GM19240 (cell line): ENCODE measurements around the gene PIK3R5.

Experiments used
- DNase-seq: peaks from one replicate; pipeline ENCODE4 v3.0.0; 2011; ENCODE audit warnings: low spot score; ENCODE audit not compliant: insufficient read length

Gene PIK3R5

GRCh38 chr17:8879410-8879809 lies 86.1 kb downstream of the PIK3R5 start:
- DNase-seq = no peak

- no peak for DNase-seq
These were observed 87.5 kb downstream of the PIK3R5 start for GRCh38 chr17:8877984-8878383.

GRCh38 chr17:8875957-8876356 lies 89.5 kb downstream of the PIK3R5 start:
- no peak for DNase-seq

GRCh38 chr17:8875436-8875835 lies 90.1 kb downstream of the PIK3R5 start:
- DNase-seq = no peak

- DNase-seq = no peak
These were observed 91.4 kb downstream of the PIK3R5 start for GRCh38 chr17:8873801-8874715.

GRCh38 chr17:8872705-8873435 lies 92.6 kb downstream of the PIK3R5 start:
- DNase-seq = no peak

GRCh38 chr17:8872036-8872704 lies 93.3 kb downstream of the PIK3R5 start:
- DNase-seq = no peak

GRCh38 chr17:8871081-8871581 lies 94.4 kb downstream of the PIK3R5 start:
- DNase-seq = no peak

- DNase-seq = no peak
These were observed 95.0 kb downstream of the PIK3R5 start for GRCh38 chr17:8870406-8871040.

- no peak for DNase-seq
These were observed 96.2 kb downstream of the PIK3R5 start for GRCh38 chr17:8869114-8869815.

GRCh38 chr17:8868529-8868951 lies 97.0 kb downstream of the PIK3R5 start:
- no peak for DNase-seq

- no peak for DNase-seq
These were observed 97.4 kb downstream of the PIK3R5 start for GRCh38 chr17:8868092-8868491.

- no peak for DNase-seq
These were observed 98.0 kb downstream of the PIK3R5 start, which contains the start of gene PIK3R6 for GRCh38 chr17:8867361-8867981. PIK3R6 (minus strand) TSS chr17:8867674; CDS start chr17:8849794, 17,880 bp downstream.

- DNase-seq = no peak
These were observed 99.7 kb downstream of the PIK3R5 start for GRCh38 chr17:8865811-8866210.

GRCh38 chr17:8865385-8865784 lies 100.1 kb downstream of the PIK3R5 start:
- no peak for DNase-seq

GRCh38 chr17:8862213-8863056 lies 103.1 kb downstream of the PIK3R5 start:
- no peak for DNase-seq

GRCh38 chr17:8861495-8862181 lies 103.9 kb downstream of the PIK3R5 start:
- no peak for DNase-seq

GRCh38 chr17:8859804-8860430 lies 105.6 kb downstream of the PIK3R5 start:
- no peak for DNase-seq
